Measurements from ENCODE around the gene CDH11.

Gene CDH11

GRCh38 chr16:65059406-65059980 lies 62.4 kb downstream of the CDH11 start:
- Histone ChIP-seq H3K27me3 (ENCODE audit: insufficient read depth, poor library complexity, severe bottlenecking) (peaks cover 3% of the 10 kb centered on the region), H3K27ac (replicated peaks) (no peak overlapping the region), H3K4me3 (replicated peaks; ENCODE audit: insufficient read depth, low read length) (no peak overlapping the region)
- DNase-seq (ENCODE audit: low read depth in 1 of 2, low spot score in 1 of 2), result no peak
- TF ChIP-seq GABPA (IDR thresholded peaks at IDR 0.05; ENCODE audit: low read depth), result no peak
- TF ChIP-seq REST (IDR thresholded peaks at IDR 0.05; ENCODE audit: insufficient replicate concordance, low read depth), result no peak
- no peak for TF ChIP-seq POLR2AphosphoS5 (IDR thresholded peaks at IDR 0.05; ENCODE audit: low read depth)
- no peak for TF ChIP-seq CTCF (IDR thresholded peaks at IDR 0.05; ENCODE audit: insufficient read depth, low read length)
- no peak for TF ChIP-seq SPI1 (IDR thresholded peaks at IDR 0.05; ENCODE audit: borderline replicate concordance, low read depth)

- no peak for TF ChIP-seq GABPA (IDR thresholded peaks at IDR 0.05; ENCODE audit: low read depth)
- no peak for TF ChIP-seq POLR2AphosphoS5 (IDR thresholded peaks at IDR 0.05; ENCODE audit: low read depth)
- no peak for TF ChIP-seq REST (IDR thresholded peaks at IDR 0.05; ENCODE audit: insufficient replicate concordance, low read depth)
- TF ChIP-seq SPI1 (IDR thresholded peaks at IDR 0.05; ENCODE audit: borderline replicate concordance, low read depth), result no peak
- TF ChIP-seq CTCF (IDR thresholded peaks at IDR 0.05; ENCODE audit: insufficient read depth, low read length), result no peak
- H3K27ac ChIP-seq (replicated peaks), result no peak overlapping the region
- no peak for DNase-seq (ENCODE audit: low read depth in 1 of 2, low spot score in 1 of 2)
Observed at GRCh38 chr16:65057184-65057583, 64.7 kb downstream of the CDH11 start.

GRCh38 chr16:65054457-65054856 lies 67.4 kb downstream of the CDH11 start:
- TF ChIP-seq CTCF (IDR thresholded peaks at IDR 0.05; ENCODE audit: insufficient read depth, low read length) (no peak), REST (IDR thresholded peaks at IDR 0.05; ENCODE audit: insufficient replicate concordance, low read depth) (no peak), SPI1 (IDR thresholded peaks at IDR 0.05; ENCODE audit: borderline replicate concordance, low read depth) (no peak), POLR2AphosphoS5 (IDR thresholded peaks at IDR 0.05; ENCODE audit: low read depth) (no peak), GABPA (IDR thresholded peaks at IDR 0.05; ENCODE audit: low read depth) (no peak)
- Histone ChIP-seq H3K27ac (replicated peaks) (no peak overlapping the region), H3K27me3 (ENCODE audit: insufficient read depth, poor library complexity, severe bottlenecking) (no peaks in the 10 kb centered on the region), H3K4me3 (replicated peaks; ENCODE audit: insufficient read depth, low read length) (no peak overlapping the region)
- no peak for DNase-seq (ENCODE audit: low read depth in 1 of 2, low spot score in 1 of 2)

More at GRCh38 chr16:65057184-65057583, 64.7 kb downstream of the CDH11 start:
- Histone ChIP-seq H3K27me3 (ENCODE audit: insufficient read depth, poor library complexity, severe bottlenecking) (peaks cover 3% of the 10 kb centered on the region), H3K4me3 (replicated peaks; ENCODE audit: insufficient read depth, low read length) (no peak overlapping the region)
